NCI-H2029 treated with DMSO at 0.1 percent for 48 hours (cell line): Measurements from ENCODE around the gene DOCK3.

Experiments
- DNase-seq: peaks from one replicate; lab custom pipeline; 2025; lab: John Stamatoyannopoulos, UW

The DOCK3 gene

GRCh38 chr3:51426921-51427320, 752.2 kb downstream of the DOCK3 start:
- DNase-seq, result no peak

- DNase-seq, result no peak
Measured at GRCh38 chr3:51429138-51429537, 754.4 kb downstream of the DOCK3 start.
